K562 (cell line): ENCODE measurements around the gene GNAL. TPM values are rescaled to one million over a fixed set of nuclear protein-coding genes. Genes with fewer than 3 reads are reported as not detected.

Experiments used
- ATAC-seq: fragments of 200-7000 bp; cut with Tn5 transposase; 3 replicates; pipeline ENCODE4 v1.9.1; 2020; ENCODE audit warnings: moderate library complexity
- BruUV-seq: library from RNA; stranded (reverse); fragments of 400-500 nt; replicated peaks from 2 replicates; lab custom pipeline; 2021; lab: Mats Ljungman, UMichigan
- CTCF ChIA-PET: fragments of 300-600 bp; formaldehyde crosslinking; extraction: SDS; loops from one replicate; lab custom pipeline; 2021; ENCODE audit warnings: low intra/inter-chr PET ratio; lab: Yijun Ruan, JAX
- POLR2A ChIA-PET: fragments of 300-600, 350-650 bp; sonication (Branson Sonifier 250); formaldehyde crosslinking; extraction: SDS; loops from one replicate; lab custom pipeline; 2021; ENCODE audit warnings: antibody characterized with exemption, inconsistent platforms; lab: Yijun Ruan, JAX
- DNase-seq, 4 experiments: peaks; one replicate each; pipeline versions ENCODE4 v3.0.0 to v3.0.0-alpha.2; 2011 to 2018; ENCODE audit warnings: low spot score in 3 of 4, mixed read lengths in 3 of 4; ENCODE audit errors: extremely low read depth in 1 of 4
- FAIRE-seq: peaks from 2 replicates; lab custom pipeline; 2011; peaks lifted over from hg19 to GRCh38; lab: Jason Lieb, UNC
- H2AFZ ChIP-seq: 2 replicates; pipeline ENCODE4 v1.6.0; 2011; ENCODE audit warnings: low read depth, low read length, control low read depth, inconsistent platforms
- H3K27ac ChIP-seq: fragments of 200-600 bp; 3 replicates; pipeline ENCODE4 v1.8.0; 2011; ENCODE audit warnings: low read depth, mild to moderate bottlenecking, control low read depth, inconsistent platforms, low read length, moderate library complexity, mixed read lengths; ENCODE audit errors: extremely low read depth
- H3K27me3 ChIP-seq, 2 experiments: fragments of 300-600 bp in 1 of 2; 2 replicates in 1 of 2; 3 replicates in 1 of 2; pipeline versions ENCODE4 v1.6.0 to v1.8.0; 2011; ENCODE audit warnings: inconsistent platforms in 2 of 2, low read length in 2 of 2, mild to moderate bottlenecking in 1 of 2, mixed read lengths in 1 of 2, moderate library complexity in 1 of 2; ENCODE audit not compliant: control insufficient read depth in 2 of 2, insufficient read depth in 2 of 2
- H3K36me3 ChIP-seq: fragments of 300-600 bp; 3 replicates; pipeline ENCODE4 v1.8.0; 2011; ENCODE audit warnings: mild to moderate bottlenecking, low read length, inconsistent platforms; ENCODE audit not compliant: control insufficient read depth, insufficient read depth
- H3K4me1 ChIP-seq, 2 experiments: fragments of 200-600 bp in 1 of 2; replicated peaks in 1 of 2; 2 replicates in 1 of 2; 3 replicates in 1 of 2; pipeline versions ENCODE4 v1.5.1 to v1.8.0; 2011; ENCODE audit warnings: inconsistent platforms in 2 of 2, low read length in 2 of 2, mild to moderate bottlenecking in 1 of 2, mixed read lengths in 1 of 2, moderate library complexity in 1 of 2; ENCODE audit not compliant: control insufficient read depth in 2 of 2, insufficient read depth in 2 of 2
- H3K4me2 ChIP-seq: 2 replicates; pipeline ENCODE4 v1.6.1; 2011; ENCODE audit warnings: low read length, control low read depth, inconsistent platforms, mixed read lengths; ENCODE audit not compliant: insufficient read depth
- H3K4me3 ChIP-seq: fragments of 200-600 bp; sonication (generic), shearing (Covaris generic); 2 replicates; pipeline ENCODE4 v1.5.1; 2016; ENCODE audit warnings: control low read depth, inconsistent platforms
- H3K79me2 ChIP-seq: fragments of 200-600 bp; 3 replicates; pipeline ENCODE4 v1.8.0; 2011; ENCODE audit warnings: low read length, inconsistent platforms; ENCODE audit not compliant: control insufficient read depth, insufficient read depth
- H3K9ac ChIP-seq, 2 experiments: 2 replicates each; pipeline versions ENCODE4 v1.6.0 to v1.6.1; 2011; ENCODE audit warnings: low read depth in 2 of 2, low read length in 2 of 2, control low read depth in 1 of 2, inconsistent platforms in 1 of 2, mild to moderate bottlenecking in 1 of 2, mixed read lengths in 1 of 2; ENCODE audit not compliant: insufficient read depth in 1 of 2
- H3K9me1 ChIP-seq: one replicate; pipeline ENCODE4 v1.6.0; 2011; ENCODE audit warnings: inconsistent platforms, mild to moderate bottlenecking, low read length, moderate library complexity; ENCODE audit not compliant: control insufficient read depth, insufficient read depth
- H3K9me3 ChIP-seq: replicated peaks from 2 replicates; pipeline ENCODE4 v1.5.1; 2011; ENCODE audit warnings: low read depth, low read length, inconsistent platforms; ENCODE audit not compliant: control insufficient read depth, insufficient read depth
- H4K20me1 ChIP-seq: replicated peaks from 2 replicates; pipeline ENCODE4 v1.6.1; 2011; ENCODE audit warnings: low read length, inconsistent platforms, mixed read lengths; ENCODE audit not compliant: control insufficient read depth, insufficient read depth
- FOXP1 ChIP-seq: sonication (generic); formaldehyde crosslinking; IDR thresholded peaks from 2 replicates; pipeline ENCODE4 v1.8.0; 2022; ENCODE audit warnings: mild to moderate bottlenecking, missing genetic modification reagents
- KLF10 ChIP-seq: fragments of 250-450 bp; sonication (Bioruptor Pico); IDR thresholded peaks from 2 replicates; pipeline ENCODE4 v1.6.1; 2021; ENCODE audit warnings: matching md5 sums
- POLR2H ChIP-seq: IDR thresholded peaks from 2 replicates; pipeline ENCODE4 v1.6.1; 2016; ENCODE audit warnings: missing genetic modification characterization, low read depth, mild to moderate bottlenecking, control low read depth, missing compliant biosample characterization, moderate library complexity
- POU5F1 ChIP-seq: fragments of 150-350 bp; IDR thresholded peaks from 2 replicates; pipeline ENCODE4 v1.6.1; 2014; ENCODE audit warnings: borderline replicate concordance, low read length, low read depth, mild to moderate bottlenecking; ENCODE audit not compliant: partially characterized antibody
- PTTG1 ChIP-seq: fragments of 450-650 bp; IDR thresholded peaks from 2 replicates; pipeline ENCODE4 v1.6.1; 2016; ENCODE audit warnings: low read depth, mild to moderate bottlenecking, missing genetic modification characterization, missing compliant biosample characterization
- TAF15 ChIP-seq: fragments of 200-400 bp; formaldehyde crosslinking; IDR thresholded peaks from 2 replicates; pipeline ENCODE4 v1.6.1; 2017; ENCODE audit warnings: mild to moderate bottlenecking, low read depth, low read length, moderate library complexity
- ZNF143 ChIP-seq: sonication (generic); formaldehyde crosslinking; IDR thresholded peaks from 2 replicates; pipeline ENCODE4 v1.9.0; 2022; ENCODE audit warnings: mild to moderate bottlenecking, missing genetic modification reagents
- WGBS: fragments of 100-300 bp; shearing (Covaris generic); methylation state at CpG from one replicate; pipeline ENCODE4 v1.1.6; 2016; ENCODE audit warnings: low coverage, mixed read lengths; ENCODE audit not compliant: insufficient coverage; ENCODE audit errors: missing lambda C conversion rate; 5-methylcytosine and 5-hydroxymethylcytosine counted together
- in situ Hi-C: fragments of 300-500 bp; cut with MboI; formaldehyde crosslinking; loops from 4 replicates; pipeline ENCODE4 v1.15.0; 2018; ENCODE audit warnings: inconsistent platforms, mixed read lengths
- intact Hi-C: fragments of 100-400 bp; cut with micrococcal nuclease; formaldehyde crosslinking; loops from 2 replicates; pipeline ENCODE4 v1.14.2; 2022
- polyA plus RNA-seq, 8 experiments: library from polyadenylated mRNA; depleted of rRNA in 4 of 8; stranded (reverse) in 5 of 8; unstranded in 3 of 8; fragments of >200 nt; fragmentation: Nextera tagmentation in 2 of 8; fragmentation: Illumina TruSeq in 1 of 8; extraction: Ambion mirVana in 2 of 8; extraction: Trizol in 1 of 8; gene quantifications; 2 replicates each; pipeline versions ENCODE4 v1.2.1 to v1.2.3, GENCODE V29; 2011 to 2014; ENCODE audit warnings: inconsistent platforms in 1 of 8, missing spikeins in 1 of 8
- total RNA-seq, 7 experiments: library from RNA; depleted of rRNA in 6 of 7; stranded (reverse); fragments of >200 nt in 6 of 7; fragmentation: Illumina TruSeq in 2 of 7; extraction: Trizol in 2 of 7; gene quantifications; 2 replicates each; pipeline versions ENCODE4 v1.2.1 to v1.2.3, GENCODE V29; 2011 to 2021; ENCODE audit warnings: low replicate concordance in 1 of 7
- TF ChIP-seq, protein P1 (sequence below): IDR thresholded peaks from 2 replicates; pipeline ENCODE4 v1.6.1; 2011; ENCODE audit warnings: borderline replicate concordance, low read depth, mild to moderate bottlenecking, moderate library complexity, low read length; ENCODE audit not compliant: insufficient read depth, poor library complexity, severe bottlenecking
- TF ChIP-seq, protein P2 (sequence below): fragments of 200-800 bp; sonication (Bioruptor generic); IDR thresholded peaks from 2 replicates; pipeline ENCODE4 v1.6.1; 2017; ENCODE audit warnings: missing genetic modification characterization, missing compliant biosample characterization
- TF ChIP-seq, protein P3 (sequence below): fragments of 450-650 bp; IDR thresholded peaks from 2 replicates; pipeline ENCODE4 v1.6.1; 2016; ENCODE audit warnings: low read depth, mild to moderate bottlenecking, moderate library complexity
- TF ChIP-seq, protein P4 (sequence below), 2 experiments: fragments of 250-450 bp in 1 of 2; fragments of 450-650 bp in 1 of 2; sonication (Bioruptor Pico) in 1 of 2; IDR thresholded peaks; 2 replicates each; pipeline versions ENCODE4 v1.6.1 to v1.8.0; 2016 to 2021; ENCODE audit warnings: mild to moderate bottlenecking in 2 of 2, moderate library complexity in 2 of 2, missing compliant biosample characterization in 1 of 2, missing genetic modification characterization in 1 of 2
- TF ChIP-seq, protein P5 (sequence below): sonication (generic); IDR thresholded peaks from 2 replicates; pipeline ENCODE4 v1.6.1; 2016

GNAL gene
- total and polyA plus RNA-seq, 9 of the 15 experiments (the other 6 are each of a cell fraction or from before 2014, with no cell fraction given), result under 0.01 to 0.10 (median 0.01) TPM; not detected in 5

DNA sequence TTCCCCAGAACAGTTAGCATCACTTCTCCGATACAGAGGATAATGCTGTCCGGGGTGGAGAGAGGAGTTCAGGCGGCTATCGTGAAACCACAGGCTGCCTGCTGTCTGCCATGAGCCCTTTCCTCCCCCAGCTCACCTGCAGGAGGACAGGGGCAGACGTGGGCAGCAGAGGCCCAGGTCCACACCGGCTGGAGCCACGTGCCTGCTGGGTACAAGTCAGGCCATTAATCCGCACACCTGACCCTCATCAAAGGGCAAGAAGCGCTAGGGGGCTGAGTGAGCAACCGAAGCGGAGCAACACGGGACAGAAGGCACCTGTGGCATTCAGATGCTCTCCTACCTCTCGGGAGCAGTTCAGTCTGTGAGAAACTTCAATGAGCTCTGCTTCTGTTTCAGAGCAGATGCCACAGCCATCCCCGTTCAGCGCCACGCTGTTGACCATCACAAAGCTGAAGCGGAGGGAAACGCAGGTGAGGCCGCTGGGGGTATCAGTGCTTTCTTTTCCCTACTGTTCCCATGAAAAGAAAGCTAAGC lies 197.6 kb downstream of the GNAL start (continued):
- TF ChIP-seq, protein P1, sequence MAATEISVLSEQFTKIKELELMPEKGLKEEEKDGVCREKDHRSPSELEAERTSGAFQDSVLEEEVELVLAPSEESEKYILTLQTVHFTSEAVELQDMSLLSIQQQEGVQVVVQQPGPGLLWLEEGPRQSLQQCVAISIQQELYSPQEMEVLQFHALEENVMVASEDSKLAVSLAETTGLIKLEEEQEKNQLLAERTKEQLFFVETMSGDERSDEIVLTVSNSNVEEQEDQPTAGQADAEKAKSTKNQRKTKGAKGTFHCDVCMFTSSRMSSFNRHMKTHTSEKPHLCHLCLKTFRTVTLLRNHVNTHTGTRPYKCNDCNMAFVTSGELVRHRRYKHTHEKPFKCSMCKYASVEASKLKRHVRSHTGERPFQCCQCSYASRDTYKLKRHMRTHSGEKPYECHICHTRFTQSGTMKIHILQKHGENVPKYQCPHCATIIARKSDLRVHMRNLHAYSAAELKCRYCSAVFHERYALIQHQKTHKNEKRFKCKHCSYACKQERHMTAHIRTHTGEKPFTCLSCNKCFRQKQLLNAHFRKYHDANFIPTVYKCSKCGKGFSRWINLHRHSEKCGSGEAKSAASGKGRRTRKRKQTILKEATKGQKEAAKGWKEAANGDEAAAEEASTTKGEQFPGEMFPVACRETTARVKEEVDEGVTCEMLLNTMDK, result no peak

DNA sequence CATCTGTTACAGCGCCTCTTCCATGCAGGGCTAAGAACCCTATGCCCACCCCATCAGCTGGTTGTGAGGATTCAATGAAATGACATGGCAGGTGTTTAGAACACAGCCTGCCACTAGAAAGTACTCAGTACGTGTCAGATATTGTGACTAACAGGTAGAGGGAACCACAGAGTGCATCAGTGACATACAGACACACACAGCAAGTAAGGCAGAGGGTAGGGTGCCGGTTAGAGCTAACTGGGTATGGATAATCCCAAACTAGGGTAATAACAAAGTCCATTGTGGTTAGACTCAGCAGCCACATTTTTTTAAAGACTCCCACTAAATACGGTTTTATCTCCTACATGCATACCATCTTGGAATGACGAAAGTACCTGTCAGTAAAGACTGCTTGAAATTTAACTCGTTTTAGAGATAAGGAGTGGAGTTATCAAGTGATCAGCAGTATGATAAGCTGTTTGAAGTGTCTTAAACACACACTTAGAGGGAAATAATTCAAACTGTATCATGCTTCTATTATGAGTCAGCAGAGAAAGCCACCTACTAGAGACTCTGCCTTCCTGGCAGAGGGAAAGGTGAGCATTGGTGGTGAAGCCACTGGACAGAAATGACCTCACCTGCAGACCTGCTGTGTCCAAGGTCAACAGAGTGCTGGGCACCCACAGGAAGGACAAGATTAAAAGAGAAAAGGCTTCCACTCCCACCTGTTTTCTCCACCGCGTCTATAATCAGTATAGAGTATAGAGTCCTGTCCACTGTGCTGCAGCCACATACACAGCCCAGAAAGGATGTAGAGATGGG lies 198.5 kb downstream of the GNAL start:
- peak; percentile 35 for FAIRE-seq
- BruUV-seq, result no TSS peak
- Histone ChIP-seq H3K36me3 (0 out of 3 replicates have a peak, but pooled peaks cover 2% of the 10 kb centered on the region), H4K20me1 (no peaks in the 10 kb centered on the region), H3K9ac (no peak overlapping the region), H3K27ac (no peak overlapping the region), H3K4me3 (no peak overlapping the region), H3K79me2 (no peaks in the 10 kb centered on the region), H3K4me2 (no peak overlapping the region), H3K9me3 (no peaks in the 10 kb centered on the region), H3K27me3 (no peaks in the 10 kb centered on the region; a peak in 1 of 5 replicates), H3K4me1 (peaks cover 4% of the 10 kb centered on the region in 2 experiments; a peak in 4 of 5 replicates), H2AFZ (no peak overlapping the region), H3K9me1 (no peaks in the 10 kb centered on the region)
- 42% methylated on average over 8 of the region's 8 CpGs for WGBS
- no peak for DNase-seq
- intact Hi-C loops (no loop called here), in situ Hi-C loops (no loop called here)
- no peak for ATAC-seq
- POLR2A ChIA-PET, result interaction anchor here (1.4 kb wide), 1 partner anchor 11 kb away, joined by 5 read pairs; no protein-coding TSS in a partner anchor
- CTCF ChIA-PET, result no interaction called here
- TF ChIP-seq FOXP1 (CRISPR knock-in tag), result no peak
- TF ChIP-seq TAF15, result no peak
- TF ChIP-seq, protein P2, sequence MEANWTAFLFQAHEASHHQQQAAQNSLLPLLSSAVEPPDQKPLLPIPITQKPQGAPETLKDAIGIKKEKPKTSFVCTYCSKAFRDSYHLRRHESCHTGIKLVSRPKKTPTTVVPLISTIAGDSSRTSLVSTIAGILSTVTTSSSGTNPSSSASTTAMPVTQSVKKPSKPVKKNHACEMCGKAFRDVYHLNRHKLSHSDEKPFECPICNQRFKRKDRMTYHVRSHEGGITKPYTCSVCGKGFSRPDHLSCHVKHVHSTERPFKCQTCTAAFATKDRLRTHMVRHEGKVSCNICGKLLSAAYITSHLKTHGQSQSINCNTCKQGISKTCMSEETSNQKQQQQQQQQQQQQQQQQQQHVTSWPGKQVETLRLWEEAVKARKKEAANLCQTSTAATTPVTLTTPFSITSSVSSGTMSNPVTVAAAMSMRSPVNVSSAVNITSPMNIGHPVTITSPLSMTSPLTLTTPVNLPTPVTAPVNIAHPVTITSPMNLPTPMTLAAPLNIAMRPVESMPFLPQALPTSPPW (CRISPR knock-in tag), result no peak
- TF ChIP-seq, protein P3, sequence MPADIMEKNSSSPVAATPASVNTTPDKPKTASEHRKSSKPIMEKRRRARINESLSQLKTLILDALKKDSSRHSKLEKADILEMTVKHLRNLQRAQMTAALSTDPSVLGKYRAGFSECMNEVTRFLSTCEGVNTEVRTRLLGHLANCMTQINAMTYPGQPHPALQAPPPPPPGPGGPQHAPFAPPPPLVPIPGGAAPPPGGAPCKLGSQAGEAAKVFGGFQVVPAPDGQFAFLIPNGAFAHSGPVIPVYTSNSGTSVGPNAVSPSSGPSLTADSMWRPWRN, result peak; percentile 88
- no peak for TF ChIP-seq POLR2H (tag)
- no peak for TF ChIP-seq PTTG1 (tag)
- TF ChIP-seq, protein P4, sequence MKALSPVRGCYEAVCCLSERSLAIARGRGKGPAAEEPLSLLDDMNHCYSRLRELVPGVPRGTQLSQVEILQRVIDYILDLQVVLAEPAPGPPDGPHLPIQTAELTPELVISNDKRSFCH (CRISPR knock-in tag; IDR thresholded peaks at IDR 0.05), result no peak
- TF ChIP-seq, protein P4 (tag; IDR thresholded peaks at IDR 0.05), result no peak
- no peak for TF ChIP-seq KLF10 (CRISPR knock-in tag)
- TF ChIP-seq ZNF143 (CRISPR knock-in tag), result no peak
- TF ChIP-seq, protein P5, sequence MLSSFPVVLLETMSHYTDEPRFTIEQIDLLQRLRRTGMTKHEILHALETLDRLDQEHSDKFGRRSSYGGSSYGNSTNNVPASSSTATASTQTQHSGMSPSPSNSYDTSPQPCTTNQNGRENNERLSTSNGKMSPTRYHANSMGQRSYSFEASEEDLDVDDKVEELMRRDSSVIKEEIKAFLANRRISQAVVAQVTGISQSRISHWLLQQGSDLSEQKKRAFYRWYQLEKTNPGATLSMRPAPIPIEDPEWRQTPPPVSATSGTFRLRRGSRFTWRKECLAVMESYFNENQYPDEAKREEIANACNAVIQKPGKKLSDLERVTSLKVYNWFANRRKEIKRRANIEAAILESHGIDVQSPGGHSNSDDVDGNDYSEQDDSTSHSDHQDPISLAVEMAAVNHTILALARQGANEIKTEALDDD, result peak; percentile 99
- no peak for TF ChIP-seq POU5F1
